MM.1S (cell line): ENCODE measurements around the gene KAT5.

ENCODE experiments used
- EZH2 ChIP-seq: fragments of 300-600 bp; sonication (generic); optimal IDR thresholded peaks from 2 replicates; pipeline ENCODE3; 2017; ENCODE audit warnings: low read depth, mild to moderate bottlenecking, antibody characterized with exemption, low read length, mixed read lengths
- TF ChIP-seq, protein P1 (sequence below): fragments of 300-600 bp; sonication (generic); IDR thresholded peaks from 2 replicates; pipeline ENCODE4 v1.5.1; 2016; ENCODE audit warnings: antibody characterized with exemption, low read length, mixed read lengths

DNA sequence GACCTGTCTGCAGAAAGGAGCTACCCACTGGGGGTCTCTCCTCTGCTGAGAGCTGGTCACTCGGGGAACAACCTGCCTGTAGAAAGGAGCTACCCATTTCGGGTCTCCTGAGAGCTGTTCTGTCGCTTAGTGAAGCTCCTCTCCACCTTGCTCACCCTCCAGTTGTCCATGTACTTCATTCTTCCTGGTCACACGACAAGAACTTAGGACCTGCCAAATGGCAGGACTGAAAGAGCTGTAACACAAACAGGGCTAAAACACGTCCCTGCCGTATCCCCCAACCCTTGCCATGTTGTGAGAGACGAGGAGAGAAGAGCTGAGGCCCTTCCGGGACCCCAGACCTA lies 32.6 kb downstream of the KAT5 start:
- TF ChIP-seq, protein P1, sequence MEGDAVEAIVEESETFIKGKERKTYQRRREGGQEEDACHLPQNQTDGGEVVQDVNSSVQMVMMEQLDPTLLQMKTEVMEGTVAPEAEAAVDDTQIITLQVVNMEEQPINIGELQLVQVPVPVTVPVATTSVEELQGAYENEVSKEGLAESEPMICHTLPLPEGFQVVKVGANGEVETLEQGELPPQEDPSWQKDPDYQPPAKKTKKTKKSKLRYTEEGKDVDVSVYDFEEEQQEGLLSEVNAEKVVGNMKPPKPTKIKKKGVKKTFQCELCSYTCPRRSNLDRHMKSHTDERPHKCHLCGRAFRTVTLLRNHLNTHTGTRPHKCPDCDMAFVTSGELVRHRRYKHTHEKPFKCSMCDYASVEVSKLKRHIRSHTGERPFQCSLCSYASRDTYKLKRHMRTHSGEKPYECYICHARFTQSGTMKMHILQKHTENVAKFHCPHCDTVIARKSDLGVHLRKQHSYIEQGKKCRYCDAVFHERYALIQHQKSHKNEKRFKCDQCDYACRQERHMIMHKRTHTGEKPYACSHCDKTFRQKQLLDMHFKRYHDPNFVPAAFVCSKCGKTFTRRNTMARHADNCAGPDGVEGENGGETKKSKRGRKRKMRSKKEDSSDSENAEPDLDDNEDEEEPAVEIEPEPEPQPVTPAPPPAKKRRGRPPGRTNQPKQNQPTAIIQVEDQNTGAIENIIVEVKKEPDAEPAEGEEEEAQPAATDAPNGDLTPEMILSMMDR, result no peak
- TF ChIP-seq EZH2, result no peak
